GM19351 (cell line): Measurements from ENCODE around the gene MATN4.

ENCODE experiments used
- ATAC-seq: cut with Tn5 transposase; IDR thresholded peaks from one replicate; pipeline ENCODE4 v1.9.1; 2021; ENCODE audit warnings: mild to moderate bottlenecking, moderate library complexity; ENCODE audit not compliant: unreplicated experiment

The MATN4 gene

GRCh38 chr20:45341939-45342854 lies 34.1 kb upstream of the MATN4 start:
- ATAC-seq: no peak

GRCh38 chr20:45341579-45341938 lies 33.5 kb upstream of the MATN4 start:
- no peak for ATAC-seq

DNA sequence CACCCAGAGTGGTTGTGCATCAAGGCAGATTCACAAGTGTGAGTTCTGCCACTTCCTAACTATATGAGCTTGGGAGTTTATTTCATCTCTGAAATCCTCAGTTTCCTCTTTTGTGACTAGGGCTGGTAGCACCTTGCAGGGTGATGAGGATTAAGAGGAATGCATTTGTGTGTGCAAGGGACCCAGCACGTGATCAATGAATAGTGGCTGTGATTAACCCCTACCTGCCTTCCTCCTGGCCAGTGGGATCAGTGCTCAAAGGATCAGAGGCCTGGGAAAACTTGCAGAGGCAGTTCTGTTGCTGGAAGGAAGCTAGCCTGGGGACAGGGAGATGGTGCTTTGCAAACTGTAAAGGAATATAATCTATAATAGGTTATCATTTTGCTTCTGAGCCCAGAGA lies 32.9 kb upstream of the MATN4 start:
- no peak for ATAC-seq

DNA sequence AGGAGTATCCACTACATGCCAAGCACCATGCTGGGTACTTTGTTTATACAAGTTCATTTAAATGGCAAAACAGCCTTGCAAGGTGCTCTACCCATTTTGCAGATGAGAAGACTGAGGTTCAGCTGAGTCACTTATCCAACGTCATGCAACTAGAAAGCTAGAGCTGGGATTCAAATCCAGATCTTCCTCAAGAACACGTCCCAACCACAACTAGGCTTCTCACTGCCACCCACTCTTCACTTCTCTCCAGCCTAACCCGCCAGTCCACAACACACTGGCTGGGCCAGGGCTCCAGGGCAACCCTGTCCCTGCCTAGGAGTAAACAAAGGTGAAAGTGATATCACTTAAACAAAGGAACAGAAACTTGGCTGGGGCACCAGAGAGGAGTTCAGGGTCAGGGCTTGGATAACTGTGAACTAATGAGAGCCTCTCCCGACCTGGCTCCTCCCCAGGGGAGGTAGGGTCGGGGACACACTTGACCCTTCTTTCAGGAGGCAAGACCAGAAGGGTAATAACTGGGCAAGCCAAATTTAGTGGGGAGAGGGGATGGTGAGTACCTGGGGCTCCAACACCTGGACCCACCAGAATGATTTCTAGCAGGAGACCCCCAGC lies 32.2 kb upstream of the MATN4 start:
- ATAC-seq: no peak

GRCh38 chr20:45339799-45340198 lies 31.7 kb upstream of the MATN4 start:
- ATAC-seq: no peak

- ATAC-seq: no peak
Observed at GRCh38 chr20:45339084-45339483, 31.0 kb upstream of the MATN4 start.

- no peak for ATAC-seq
Observed at GRCh38 chr20:45338121-45339030, 30.3 kb upstream of the MATN4 start.

GRCh38 chr20:45337367-45338120 lies 29.4 kb upstream of the MATN4 start:
- ATAC-seq: no peak

DNA sequence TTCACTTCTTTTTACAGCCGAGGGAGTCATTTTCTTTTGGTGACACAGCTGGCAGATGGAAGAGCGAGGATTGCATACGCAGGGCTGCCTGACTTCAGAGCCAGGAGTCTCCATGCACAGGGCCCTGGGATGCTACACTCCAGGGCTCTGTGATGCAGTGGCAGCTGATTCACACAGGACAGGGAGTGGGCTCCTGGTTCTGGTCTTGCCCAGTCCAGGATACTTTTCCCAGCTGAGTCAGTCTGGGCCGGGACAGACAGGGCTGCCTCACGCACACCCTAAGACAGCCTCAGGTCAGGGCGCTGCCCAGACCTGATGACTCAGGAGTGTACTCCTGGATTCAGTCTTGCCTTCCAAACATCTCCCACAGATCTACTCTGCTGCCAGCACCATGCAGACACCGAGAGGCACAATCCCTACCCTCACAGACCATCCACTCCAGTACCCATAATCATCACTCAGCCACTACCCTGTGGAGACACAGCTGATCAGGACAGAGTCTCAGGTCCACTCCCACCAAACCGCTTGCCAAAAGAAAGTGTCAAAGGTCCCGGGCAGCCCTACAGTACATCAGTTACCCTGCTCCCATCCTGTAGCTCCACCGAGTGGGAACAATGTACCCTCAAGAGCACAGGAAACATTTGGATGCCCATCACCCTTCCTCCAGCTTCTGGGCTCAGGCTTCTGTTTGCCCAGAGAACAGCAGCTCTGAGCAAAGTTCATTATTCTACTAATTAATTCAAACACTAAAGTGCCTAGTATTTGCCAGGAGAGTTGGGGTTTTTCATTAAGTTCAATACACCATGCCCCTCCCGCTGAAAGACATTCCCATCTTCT lies 28.6 kb upstream of the MATN4 start:
- no peak for ATAC-seq

DNA sequence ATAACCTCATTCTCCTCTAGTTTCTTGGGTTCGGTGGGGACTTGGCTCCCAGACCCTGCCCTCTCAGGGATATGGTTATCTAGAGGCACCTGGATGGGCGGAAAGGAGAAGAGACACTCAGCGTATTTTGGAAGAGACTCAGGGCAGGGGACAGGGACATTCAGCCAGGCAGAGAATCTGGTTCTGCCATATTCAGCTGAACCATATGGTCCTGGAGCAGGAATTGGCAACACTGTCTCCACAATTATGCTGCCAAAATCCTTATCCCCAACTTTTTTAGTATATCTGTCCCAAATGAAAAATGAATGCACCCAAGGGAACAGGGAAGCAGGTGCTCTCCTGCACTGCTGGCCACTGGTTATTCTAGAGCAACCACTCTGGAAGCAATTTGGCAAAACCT lies 22.4 kb upstream of the MATN4 start:
- ATAC-seq: no peak

GRCh38 chr20:45329497-45330319 lies 21.6 kb upstream of the MATN4 start:
- ATAC-seq: no peak

GRCh38 chr20:45328451-45328850 lies 20.4 kb upstream of the MATN4 start:
- ATAC-seq: no peak

- ATAC-seq: no peak
Observed at GRCh38 chr20:45325371-45325770, 17.3 kb upstream of the MATN4 start.

GRCh38 chr20:45323731-45324130 lies 15.6 kb upstream of the MATN4 start:
- ATAC-seq: no peak

GRCh38 chr20:45322952-45323383 lies 14.9 kb upstream of the MATN4 start:
- no peak for ATAC-seq

- ATAC-seq: no peak
Observed at GRCh38 chr20:45320948-45321595, 13.0 kb upstream of the MATN4 start.

DNA sequence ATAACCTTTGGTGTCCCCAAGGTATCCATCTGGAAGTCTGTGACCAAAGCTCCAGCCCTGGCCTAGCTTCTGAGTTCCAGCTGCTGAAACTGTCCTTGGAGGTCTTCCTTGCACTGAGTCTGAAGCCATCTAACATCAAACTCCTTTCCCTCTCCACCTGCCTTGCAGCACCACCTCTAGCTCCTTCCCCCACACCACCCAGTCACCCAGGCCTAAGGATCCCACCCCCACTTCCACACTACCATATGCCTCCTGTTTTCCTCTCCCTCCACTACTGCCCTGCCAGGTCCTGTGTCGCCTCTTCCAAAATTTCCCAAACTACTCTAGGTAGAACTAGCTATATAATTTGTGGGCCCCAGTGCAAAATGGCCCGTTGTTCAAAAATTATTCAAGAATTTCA lies 10.8 kb upstream of the MATN4 start:
- no peak for ATAC-seq

- ATAC-seq: no peak
Observed at GRCh38 chr20:45318386-45318939, 10.4 kb upstream of the MATN4 start.
